Stimulated activated CD4-positive, alpha-beta T cell treated with anti-CD3 and anti-CD28 coated beads, Interleukin-12 subunit alpha, Interleukin-12 subunit beta, amount 100 ng/mL, for 48 hours (primary cell): ENCODE data around the gene ANP32E.

Experiments
- DNase-seq, 3 donors: peaks; one replicate each; pipeline ENCODE4 v3.0.0-alpha.2; 2020; ENCODE audit warnings: low read depth in 2 of 3, low spot score in 1 of 3

ANP32E gene

DNA sequence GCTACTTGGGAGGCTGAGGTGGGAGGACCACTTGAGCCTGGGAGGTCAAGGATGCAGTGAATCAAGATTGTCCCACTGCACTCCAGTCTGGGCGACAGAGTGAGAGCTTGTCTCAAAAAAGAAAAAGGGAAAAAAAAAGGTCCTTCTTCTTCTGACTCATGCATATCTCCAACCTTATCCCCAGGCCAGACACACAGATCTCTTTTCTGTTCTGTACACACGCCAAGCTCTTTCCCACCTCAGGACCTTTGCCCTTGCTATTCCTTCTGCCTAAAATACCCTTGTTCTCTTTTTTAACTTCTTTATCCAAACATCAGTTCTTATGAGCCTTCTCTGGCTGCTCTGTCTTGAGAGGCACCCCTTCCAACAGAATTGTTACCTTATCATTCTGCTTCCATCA, 64.1 kb downstream of the ANP32E start:
- no peak for DNase-seq

DNA sequence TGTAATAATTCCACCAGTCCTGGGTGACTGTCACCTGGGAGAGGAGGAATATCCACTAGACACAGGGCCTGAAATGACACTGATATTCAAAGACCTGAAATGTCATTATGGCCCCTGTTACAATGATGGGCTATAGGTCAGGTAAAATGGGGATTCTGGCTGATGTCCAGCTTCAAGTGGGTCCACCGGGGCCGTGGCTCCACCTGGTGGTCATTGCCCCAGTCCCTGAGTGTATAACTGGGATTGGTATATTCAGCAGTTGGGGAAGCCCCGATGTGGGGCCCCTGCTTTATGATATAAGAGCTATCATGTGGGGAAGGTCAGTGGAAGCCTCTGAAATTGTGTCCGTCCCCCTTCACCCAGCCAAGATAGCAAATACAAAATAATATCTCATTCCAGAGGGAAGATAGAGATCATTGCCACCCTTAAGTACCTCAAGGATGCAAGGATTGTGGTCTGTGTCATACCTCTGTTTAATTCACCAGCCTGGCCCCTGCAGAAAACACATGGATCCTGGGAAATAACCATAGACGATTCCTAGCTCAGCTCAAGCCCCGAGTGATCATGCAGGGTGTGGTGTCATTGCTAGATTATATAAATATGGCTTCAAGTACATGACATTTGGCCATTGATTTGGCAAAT, 66.8 kb downstream of the ANP32E start:
- DNase-seq: peak in 2 of 3 donors; percentile 45 to 49
